Stimulated activated effector memory CD8-positive, alpha-beta T cell treated with anti-CD3 and anti-CD28 coated beads, Interleukin-12 subunit alpha, Interleukin-12 subunit beta, amount 100 ng/mL, for 72 hours (primary cell): ENCODE results near the gene NPR3.
"Not testable (repeated sequence)": the region's sequence is repeated elsewhere in the genome, so short reads cannot be mapped to it uniquely, and the experiment has no call there.

Experiments
- ATAC-seq: fragments of 150-1000 bp; cut with Tn5 transposase; 2 replicates; pipeline ENCODE4 v1.10.0; 2021
- DNase-seq, 2 donors: peaks; one replicate each; pipeline ENCODE4 v3.0.0; 2021 to 2022; ENCODE audit warnings: low spot score in 2 of 2
- H3K27ac Mint-ChIP-seq: one replicate; pipeline ENCODE4 v1.8.0; 2022; ENCODE audit warnings: mild to moderate bottlenecking, mixed read lengths
- H3K36me3 Mint-ChIP-seq: one replicate; pipeline ENCODE4 v1.8.0; 2022; ENCODE audit warnings: mild to moderate bottlenecking, mixed read lengths
- H3K4me1 Mint-ChIP-seq: one replicate; pipeline ENCODE4 v1.8.0; 2022; ENCODE audit warnings: mixed read lengths
- H3K4me3 Mint-ChIP-seq: one replicate; pipeline ENCODE4 v1.8.0; 2022; ENCODE audit warnings: mild to moderate bottlenecking, mixed read lengths
- H3K9me3 Mint-ChIP-seq: one replicate; pipeline ENCODE4 v1.8.0; 2022; ENCODE audit warnings: mixed read lengths

NPR3 gene

GRCh38 chr5:32805462-32805861, 94.3 kb downstream of the NPR3 start:
- H3K9me3 Mint-ChIP-seq = peaks cover 17% of the 10 kb centered on the region
- H3K36me3 Mint-ChIP-seq, DNase-seq, H3K4me1 Mint-ChIP-seq, ATAC-seq, H3K4me3 Mint-ChIP-seq, H3K27ac Mint-ChIP-seq: not testable (repeated sequence)

- H3K9me3 Mint-ChIP-seq = peaks cover 17% of the 10 kb centered on the region
Measured at GRCh38 chr5:32805971-32806638, 95.0 kb downstream of the NPR3 start.

GRCh38 chr5:32808783-32809182, 97.7 kb downstream of the NPR3 start:
- H3K36me3 Mint-ChIP-seq = no peaks in the 10 kb centered on the region

More at GRCh38 chr5:32805971-32806638, 95.0 kb downstream of the NPR3 start:
- ATAC-seq (no peak), DNase-seq (no peak)
- H3K27ac Mint-ChIP-seq = no peak overlapping the region
- no peak overlapping the region for H3K4me3 Mint-ChIP-seq
- no peaks in the 10 kb centered on the region for H3K4me1 Mint-ChIP-seq
- H3K36me3 Mint-ChIP-seq = no peaks in the 10 kb centered on the region

GRCh38 chr5:32810804-32811203, 99.7 kb downstream of the NPR3 start:
- H3K9me3 Mint-ChIP-seq = peaks cover 12% of the 10 kb centered on the region
- DNase-seq (no peak), ATAC-seq (no peak)
- no peaks in the 10 kb centered on the region for H3K4me1 Mint-ChIP-seq
- no peak overlapping the region for H3K27ac Mint-ChIP-seq
- no peaks in the 10 kb centered on the region for H3K36me3 Mint-ChIP-seq
- no peak overlapping the region for H3K4me3 Mint-ChIP-seq

More at GRCh38 chr5:32808783-32809182, 97.7 kb downstream of the NPR3 start:
- Mint-ChIP-seq H3K4me3 (no peak overlapping the region), H3K9me3 (peaks cover 9% of the 10 kb centered on the region), H3K4me1 (no peaks in the 10 kb centered on the region), H3K27ac (no peak overlapping the region)
- DNase-seq = no peak
- no peak for ATAC-seq

GRCh38 chr5:32812399-32812798, 101.3 kb downstream of the NPR3 start:
- peaks cover 12% of the 10 kb centered on the region for H3K9me3 Mint-ChIP-seq
- no peaks in the 10 kb centered on the region for H3K36me3 Mint-ChIP-seq
- ATAC-seq (no peak), DNase-seq (no peak)
- no peaks in the 10 kb centered on the region for H3K4me1 Mint-ChIP-seq
- no peak overlapping the region for H3K4me3 Mint-ChIP-seq
- no peak overlapping the region for H3K27ac Mint-ChIP-seq

GRCh38 chr5:32814141-32814540, 103.0 kb downstream of the NPR3 start:
- no peaks in the 10 kb centered on the region for H3K36me3 Mint-ChIP-seq
- no peak overlapping the region for H3K4me3 Mint-ChIP-seq
- DNase-seq = no peak
- no peak for ATAC-seq
- H3K27ac Mint-ChIP-seq = no peak overlapping the region
- H3K9me3 Mint-ChIP-seq = peaks cover 9% of the 10 kb centered on the region
- no peaks in the 10 kb centered on the region for H3K4me1 Mint-ChIP-seq

- H3K27ac Mint-ChIP-seq = no peak overlapping the region
- DNase-seq (no peak), ATAC-seq (no peak)
- peaks cover 9% of the 10 kb centered on the region for H3K9me3 Mint-ChIP-seq
- no peak overlapping the region for H3K4me3 Mint-ChIP-seq
- no peaks in the 10 kb centered on the region for H3K36me3 Mint-ChIP-seq
- no peaks in the 10 kb centered on the region for H3K4me1 Mint-ChIP-seq
Measured at GRCh38 chr5:32814620-32815019, 103.5 kb downstream of the NPR3 start.

GRCh38 chr5:32827981-32828380, 116.9 kb downstream of the NPR3 start:
- H3K36me3 Mint-ChIP-seq = no peaks in the 10 kb centered on the region
- H3K4me3 Mint-ChIP-seq = no peak overlapping the region
- no peak overlapping the region for H3K27ac Mint-ChIP-seq
- DNase-seq (no peak), ATAC-seq (no peak)
- peaks cover 3% of the 10 kb centered on the region for H3K9me3 Mint-ChIP-seq
- no peaks in the 10 kb centered on the region for H3K4me1 Mint-ChIP-seq

GRCh38 chr5:32828492-32828891, 117.4 kb downstream of the NPR3 start:
- H3K9me3 Mint-ChIP-seq = peaks cover 3% of the 10 kb centered on the region
- no peaks in the 10 kb centered on the region for H3K36me3 Mint-ChIP-seq
- no peak overlapping the region for H3K4me3 Mint-ChIP-seq
- ATAC-seq = no peak
- H3K4me1 Mint-ChIP-seq = no peaks in the 10 kb centered on the region
- no peak overlapping the region for H3K27ac Mint-ChIP-seq
- no peak for DNase-seq

- Mint-ChIP-seq H3K9me3 (peaks cover 3% of the 10 kb centered on the region), H3K36me3 (no peaks in the 10 kb centered on the region), H3K4me3 (no peak overlapping the region), H3K27ac (no peak overlapping the region), H3K4me1 (no peaks in the 10 kb centered on the region)
- DNase-seq (no peak), ATAC-seq (no peak)
Measured at GRCh38 chr5:32831624-32832023, 120.5 kb downstream of the NPR3 start.

GRCh38 chr5:32833127-32833526, 122.0 kb downstream of the NPR3 start:
- ATAC-seq (no peak), DNase-seq (no peak)
- H3K36me3 Mint-ChIP-seq = no peaks in the 10 kb centered on the region
- H3K9me3 Mint-ChIP-seq = peaks cover 5% of the 10 kb centered on the region
- no peak overlapping the region for H3K4me3 Mint-ChIP-seq
- no peak overlapping the region for H3K27ac Mint-ChIP-seq
- no peaks in the 10 kb centered on the region for H3K4me1 Mint-ChIP-seq

- Mint-ChIP-seq H3K4me1 (no peaks in the 10 kb centered on the region), H3K27ac (no peak overlapping the region), H3K36me3 (no peaks in the 10 kb centered on the region), H3K4me3 (no peak overlapping the region), H3K9me3 (peaks cover 5% of the 10 kb centered on the region)
- DNase-seq = no peak
- ATAC-seq = no peak
Measured at GRCh38 chr5:32833663-32834062, 122.5 kb downstream of the NPR3 start.

GRCh38 chr5:32834251-32834650, 123.1 kb downstream of the NPR3 start:
- no peaks in the 10 kb centered on the region for H3K4me1 Mint-ChIP-seq
- H3K9me3 Mint-ChIP-seq = peaks cover 2% of the 10 kb centered on the region
- ATAC-seq (no peak), DNase-seq (no peak)
- no peak overlapping the region for H3K27ac Mint-ChIP-seq
- H3K36me3 Mint-ChIP-seq = no peaks in the 10 kb centered on the region
- H3K4me3 Mint-ChIP-seq = no peak overlapping the region

- Mint-ChIP-seq H3K9me3 (peaks cover 2% of the 10 kb centered on the region), H3K36me3 (no peaks in the 10 kb centered on the region), H3K4me3 (no peak overlapping the region), H3K27ac (no peak overlapping the region), H3K4me1 (no peaks in the 10 kb centered on the region)
- ATAC-seq (no peak), DNase-seq (no peak)
Measured at GRCh38 chr5:32836176-32836575, 125.1 kb downstream of the NPR3 start.

GRCh38 chr5:32837211-32837610, 126.1 kb downstream of the NPR3 start:
- no peak overlapping the region for H3K27ac Mint-ChIP-seq
- H3K36me3 Mint-ChIP-seq = no peaks in the 10 kb centered on the region
- no peak for ATAC-seq
- H3K4me1 Mint-ChIP-seq = no peaks in the 10 kb centered on the region
- no peak for DNase-seq
- no peak overlapping the region for H3K4me3 Mint-ChIP-seq
- peaks cover 2% of the 10 kb centered on the region for H3K9me3 Mint-ChIP-seq

GRCh38 chr5:32839106-32839505, 128.0 kb downstream of the NPR3 start:
- no peaks in the 10 kb centered on the region for H3K4me1 Mint-ChIP-seq
- ATAC-seq = no peak
- no peak overlapping the region for H3K27ac Mint-ChIP-seq
- H3K36me3 Mint-ChIP-seq = no peaks in the 10 kb centered on the region
- H3K4me3 Mint-ChIP-seq = no peak overlapping the region
- H3K9me3 Mint-ChIP-seq = peaks cover 2% of the 10 kb centered on the region
- no peak for DNase-seq

- Mint-ChIP-seq H3K36me3 (no peaks in the 10 kb centered on the region), H3K4me1 (no peaks in the 10 kb centered on the region), H3K4me3 (no peak overlapping the region), H3K9me3 (peaks cover 2% of the 10 kb centered on the region), H3K27ac (no peak overlapping the region)
- DNase-seq (no peak), ATAC-seq (no peak)
Measured at GRCh38 chr5:32840606-32841005, 129.5 kb downstream of the NPR3 start.
